Neural cell (in vitro differentiated cells): ENCODE results near the gene GSTM1. TPM values are rescaled to one million over a fixed set of nuclear protein-coding genes. Genes with fewer than 3 reads are reported as not detected.

ENCODE experiments used
- H2AFZ ChIP-seq: fragments of 200-600, 300-800 bp; sonication (generic), shearing (Covaris generic); 2 replicates; pipeline ENCODE4 v1.6.0; 2014; ENCODE audit warnings: low read depth, mild to moderate bottlenecking, antibody characterized with exemption, low read length, moderate library complexity
- H3F3A ChIP-seq: fragments of 200-600 bp; shearing (Covaris generic); 2 replicates; pipeline ENCODE4 v1.6.1; 2016; ENCODE audit warnings: mild to moderate bottlenecking, moderate library complexity, mixed read lengths, antibody characterized with exemption, low read length; ENCODE audit not compliant: insufficient read depth, poor library complexity, severe bottlenecking
- H3K27ac ChIP-seq: fragments of 200-600, 300-800 bp; sonication (generic), shearing (Covaris generic); 2 replicates; pipeline ENCODE4 v1.5.1; 2014; ENCODE audit warnings: mild to moderate bottlenecking, low read length, moderate library complexity
- H3K27me3 ChIP-seq: fragments of 300-800, 200-600 bp; sonication (generic), shearing (Covaris generic); 2 replicates; pipeline ENCODE4 v1.6.0; 2014; ENCODE audit warnings: mild to moderate bottlenecking, low read depth, low read length, moderate library complexity; ENCODE audit not compliant: insufficient read depth
- H3K36me3 ChIP-seq: fragments of 300-800, 200-600 bp; sonication (generic), shearing (Covaris generic); 2 replicates; pipeline ENCODE4 v1.5.1; 2014; ENCODE audit warnings: mild to moderate bottlenecking, antibody characterized with exemption, low read length, moderate library complexity; ENCODE audit not compliant: insufficient read depth
- H3K4me2 ChIP-seq: fragments of 300-800, 200-600 bp; sonication (generic), shearing (Covaris generic); 2 replicates; pipeline ENCODE4 v1.6.0; 2014; ENCODE audit warnings: mild to moderate bottlenecking, low read length
- H3K4me3 ChIP-seq: fragments of 300-800, 200-600 bp; sonication (generic), shearing (Covaris generic); 2 replicates; pipeline ENCODE4 v1.5.1; 2014; ENCODE audit warnings: mild to moderate bottlenecking, low read length, moderate library complexity
- H3K79me2 ChIP-seq: fragments of 200-600 bp; shearing (Covaris generic); replicated peaks from 2 replicates; pipeline ENCODE4 v1.6.0; 2014; ENCODE audit warnings: mild to moderate bottlenecking, low read length, moderate library complexity; ENCODE audit not compliant: insufficient read depth
- H3K9ac ChIP-seq: fragments of 300-800, 200-600 bp; sonication (generic), shearing (Covaris generic); 2 replicates; pipeline ENCODE4 v1.6.1; 2016; ENCODE audit warnings: mild to moderate bottlenecking, low read length, mixed read lengths
- H3K9me2 ChIP-seq: fragments of 200-600 bp; shearing (Covaris generic); 2 replicates; pipeline ENCODE4 v1.6.1; 2016; ENCODE audit warnings: mild to moderate bottlenecking, low read length, mixed read lengths; ENCODE audit not compliant: insufficient read depth
- H3K9me3 ChIP-seq: fragments of 200-600, 300-800 bp; sonication (generic), shearing (Covaris generic); 2 replicates; pipeline ENCODE4 v1.6.1; 2016; ENCODE audit warnings: mild to moderate bottlenecking, mixed run types, low read length, moderate library complexity, mixed read lengths
- H4K20me1 ChIP-seq: fragments of 200-600 bp; shearing (Covaris generic); 2 replicates; pipeline ENCODE4 v1.6.1; 2016; ENCODE audit warnings: mild to moderate bottlenecking, mixed run types; ENCODE audit not compliant: insufficient read depth
- CTCF ChIP-seq: fragments of 450-650 bp; IDR thresholded peaks from 2 replicates; pipeline ENCODE4 v1.5.1; 2014; ENCODE audit warnings: antibody characterized with exemption, mild to moderate bottlenecking, moderate library complexity; ENCODE audit not compliant: poor library complexity, severe bottlenecking
- EP300 ChIP-seq: fragments of 450-650 bp; conservative IDR thresholded peaks from 2 replicates; pipeline ENCODE4 v1.6.1; 2014; ENCODE audit warnings: antibody characterized with exemption, mild to moderate bottlenecking, moderate library complexity; ENCODE audit not compliant: poor library complexity, severe bottlenecking
- EZH2 ChIP-seq: fragments of 200-600, 300-800 bp; shearing (Covaris generic), sonication (generic); IDR thresholded peaks from 2 replicates; pipeline ENCODE4 v1.6.1; 2014; ENCODE audit warnings: antibody characterized with exemption, low read length, borderline replicate concordance, mild to moderate bottlenecking; ENCODE audit not compliant: insufficient read depth, poor library complexity, severe bottlenecking
- MXI1 ChIP-seq: fragments of 450-650 bp; conservative IDR thresholded peaks from 2 replicates; pipeline ENCODE4 v1.6.1; 2014; ENCODE audit warnings: antibody characterized with exemption, mild to moderate bottlenecking; ENCODE audit not compliant: poor library complexity, severe bottlenecking
- POLR2AphosphoS5 ChIP-seq: IDR thresholded peaks from 2 replicates; pipeline ENCODE4 v1.6.1; 2012
- RAD21 ChIP-seq: fragments of 450-650 bp; conservative IDR thresholded peaks from 2 replicates; pipeline ENCODE4 v1.6.1; 2014; ENCODE audit warnings: antibody characterized with exemption, mild to moderate bottlenecking, moderate library complexity
- REST ChIP-seq: IDR thresholded peaks from 2 replicates; pipeline ENCODE4 v1.6.1; 2012; ENCODE audit warnings: borderline replicate concordance
- SMC3 ChIP-seq: fragments of 450-650 bp; conservative IDR thresholded peaks from 2 replicates; pipeline ENCODE4 v1.6.1; 2014; ENCODE audit warnings: antibody characterized with exemption, mild to moderate bottlenecking, moderate library complexity; ENCODE audit not compliant: poor library complexity
- TAF1 ChIP-seq: IDR thresholded peaks from 2 replicates; pipeline ENCODE4 v1.6.1; 2012; ENCODE audit warnings: low read depth
- polyA plus RNA-seq: library from polyadenylated mRNA; depleted of rRNA; stranded (reverse); fragments of >200 nt; gene quantifications from 2 replicates; pipeline ENCODE4 v1.2.3, GENCODE V29; 2014

Gene GSTM1
- polyA plus RNA-seq, 1 donor from 2014 or later: not detected

GRCh38 chr1:109726728-109727373 lies 39.2 kb downstream of the GSTM1 start:
- Histone ChIP-seq H4K20me1 (no peaks in the 10 kb centered on the region), H2AFZ (no peak overlapping the region), H3K27ac (no peak overlapping the region), H3F3A (no peaks in the 10 kb centered on the region), H3K79me2 (no peaks in the 10 kb centered on the region), H3K9me3 (no peaks in the 10 kb centered on the region), H3K27me3 (no peaks in the 10 kb centered on the region), H3K9me2 (no peaks in the 10 kb centered on the region), H3K9ac (no peak overlapping the region), H3K4me2 (no peak overlapping the region), H3K4me3 (no peak overlapping the region), H3K36me3 (no peaks in the 10 kb centered on the region)
- TF ChIP-seq TAF1 (no peak), EZH2 (no peak), REST (no peak), SMC3 (no peak), EP300 (no peak), MXI1 (no peak), CTCF (no peak), RAD21 (no peak)

GRCh38 chr1:109728870-109729269 lies 41.3 kb downstream of the GSTM1 start:
- no peak for TF ChIP-seq TAF1
- TF ChIP-seq EZH2: no peak
- TF ChIP-seq RAD21: no peak
- TF ChIP-seq POLR2AphosphoS5: no peak
- no peak for TF ChIP-seq REST
- TF ChIP-seq CTCF: no peak
- no peak for TF ChIP-seq SMC3
- TF ChIP-seq EP300: no peak
- Histone ChIP-seq H3K9ac (no peak overlapping the region), H3K36me3 (no peaks in the 10 kb centered on the region), H3K4me3 (no peak overlapping the region), H4K20me1 (no peaks in the 10 kb centered on the region), H2AFZ (no peak overlapping the region), H3F3A (no peaks in the 10 kb centered on the region), H3K9me2 (no peaks in the 10 kb centered on the region), H3K27me3 (no peaks in the 10 kb centered on the region), H3K79me2 (no peaks in the 10 kb centered on the region), H3K4me2 (no peak overlapping the region), H3K27ac (no peak overlapping the region), H3K9me3 (no peaks in the 10 kb centered on the region)
